Measurements from ENCODE around the gene FAM13C. TPM values are rescaled to one million over a fixed set of nuclear protein-coding genes. Genes with fewer than 3 reads are reported as not detected.

The FAM13C gene
- total RNA-seq, 4 donors from 2014 or later, result 5.0 to 18.5 (median 9.7) TPM

- WGBS, 2 donors, result 57 to 60% methylated on average over 5 of the region's 5 CpGs
- TF ChIP-seq CTCF (IDR thresholded peaks at IDR 0.05), result no peak
- no peak for TF ChIP-seq POLR2A (IDR thresholded peaks at IDR 0.05)
- DNase-seq (ENCODE audit: low spot score in 2 of 2), result no peak
- H3K4me3 ChIP-seq (ENCODE audit: low read depth, poor library complexity, severe bottlenecking), result no peak overlapping the region
- intact Hi-C loops (cut with DNase I; ENCODE audit: low total_unique reads), result no loop called here
Observed at GRCh38 chr10:59265141-59265540, 97.2 kb downstream of the FAM13C start.

- 94 to 97% methylated on average over 1 of the region's 1 CpG for WGBS, 2 donors
- no peak for TF ChIP-seq POLR2A (IDR thresholded peaks at IDR 0.05)
- TF ChIP-seq CTCF (IDR thresholded peaks at IDR 0.05), result no peak
- H3K4me3 ChIP-seq (ENCODE audit: low read depth, poor library complexity, severe bottlenecking), result no peak overlapping the region
- intact Hi-C loops (cut with DNase I; ENCODE audit: low total_unique reads), result no loop called here
- no peak for DNase-seq (ENCODE audit: low spot score in 2 of 2)
Observed at GRCh38 chr10:59258890-59259289, 103.5 kb downstream of the FAM13C start.

- 79 to 94% methylated on average over 1 of the region's 1 CpG for WGBS, 2 donors
- intact Hi-C loops (cut with DNase I; ENCODE audit: low total_unique reads), result no loop called here
- TF ChIP-seq POLR2A (IDR thresholded peaks at IDR 0.05), result no peak
- TF ChIP-seq CTCF (IDR thresholded peaks at IDR 0.05), result no peak
- H3K4me3 ChIP-seq (ENCODE audit: low read depth, poor library complexity, severe bottlenecking), result no peak overlapping the region
- no peak for DNase-seq (ENCODE audit: low spot score in 2 of 2)
Observed at GRCh38 chr10:59257224-59257623, 105.1 kb downstream of the FAM13C start.

- no peak for DNase-seq (ENCODE audit: low spot score in 2 of 2)
- whole genome bisulfite sequencing, 2 donors, result 92 to 97% methylated on average over 1 of the region's 1 CpG
- TF ChIP-seq CTCF (IDR thresholded peaks at IDR 0.05) (no peak), POLR2A (IDR thresholded peaks at IDR 0.05) (no peak)
- intact Hi-C loops (cut with DNase I; ENCODE audit: low total_unique reads), result no loop called here
- no peak overlapping the region for H3K4me3 ChIP-seq (ENCODE audit: low read depth, poor library complexity, severe bottlenecking)
Observed at GRCh38 chr10:59255463-59255862, 106.9 kb downstream of the FAM13C start.

GRCh38 chr10:59252491-59252890, 109.9 kb downstream of the FAM13C start:
- no peak for TF ChIP-seq CTCF (IDR thresholded peaks at IDR 0.05)
- H3K4me3 ChIP-seq (ENCODE audit: low read depth, poor library complexity, severe bottlenecking), result no peak overlapping the region
- intact Hi-C loops (cut with DNase I; ENCODE audit: low total_unique reads), result no loop called here
- DNase-seq (ENCODE audit: low spot score in 2 of 2), result no peak

- no peak overlapping the region for H3K4me3 ChIP-seq (ENCODE audit: low read depth, poor library complexity, severe bottlenecking)
- intact Hi-C loops (cut with DNase I; ENCODE audit: low total_unique reads), result no loop called here
- DNase-seq (ENCODE audit: low spot score in 2 of 2), result no peak
- TF ChIP-seq POLR2A (IDR thresholded peaks at IDR 0.05) (no peak), CTCF (IDR thresholded peaks at IDR 0.05) (no peak)
- 80 to 93% methylated on average over 1 of the region's 1 CpG for WGBS, 2 donors
Observed at GRCh38 chr10:59245686-59246085, 116.7 kb downstream of the FAM13C start.
